DMS114 treated with DMSO at 0.1 percent for 48 hours (cell line): ENCODE measurements around the gene UGT2B17.

Experiments used
- DNase-seq: peaks from one replicate; lab custom pipeline; 2025; ENCODE audit not compliant: unreplicated experiment; lab: John Stamatoyannopoulos, UW

The UGT2B17 gene

DNA sequence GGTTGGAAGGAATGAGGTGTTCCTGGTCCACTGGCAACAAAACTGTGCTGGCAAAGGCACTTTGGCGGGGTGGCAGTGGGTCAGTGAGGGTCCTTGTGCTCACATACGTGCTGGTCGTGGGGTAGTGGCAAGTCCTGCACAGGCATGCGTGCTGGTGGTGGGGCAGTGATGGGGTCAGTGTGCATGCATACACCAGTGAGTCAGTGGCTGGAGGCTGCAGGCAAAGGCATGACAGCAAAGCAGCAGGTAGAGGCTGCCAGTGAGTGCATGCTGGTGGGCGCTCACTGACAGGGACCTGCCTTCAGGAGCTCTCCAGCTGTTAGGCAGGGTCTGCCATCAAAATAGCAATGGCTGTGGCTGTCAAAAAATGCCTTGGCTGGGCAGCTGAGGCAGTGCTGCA lies 86.8 kb downstream of the UGT2B17 start:
- no peak for DNase-seq
